Stomach smooth muscle (tissue), 2 donors: ENCODE measurements around the gene PARVB.
"Not testable (repeated sequence)": the region's sequence is repeated elsewhere in the genome, so short reads cannot be mapped to it uniquely, and the experiment has no call there.

Source experiments
- H3K27ac ChIP-seq: one replicate; pipeline ENCODE4 v1.7.0; 2013; ENCODE audit warnings: mild to moderate bottlenecking, low read length, inconsistent platforms
- H3K27me3 ChIP-seq, 2 donors: one replicate each; pipeline ENCODE4 v1.7.0; 2013; ENCODE audit warnings: low read length in 2 of 2; ENCODE audit not compliant: insufficient read depth in 2 of 2, control insufficient read depth in 1 of 2
- H3K36me3 ChIP-seq, 2 donors: one replicate each; pipeline ENCODE4 v1.7.0; 2013; ENCODE audit warnings: low read length in 2 of 2; ENCODE audit not compliant: control insufficient read depth in 2 of 2, insufficient read depth in 2 of 2
- H3K4me1 ChIP-seq: one replicate; pipeline ENCODE4 v1.7.0; 2013; ENCODE audit warnings: low read length; ENCODE audit not compliant: control insufficient read depth, insufficient read depth
- H3K4me3 ChIP-seq, 2 donors: one replicate each; pipeline ENCODE4 v1.7.0; 2013; ENCODE audit warnings: low read length in 2 of 2
- H3K9ac ChIP-seq, 2 donors: one replicate each; pipeline ENCODE4 v1.7.0; 2013; ENCODE audit warnings: low read length in 2 of 2, mild to moderate bottlenecking in 1 of 2
- H3K9me3 ChIP-seq, 2 donors: one replicate each; pipeline ENCODE4 v1.7.0; 2013; ENCODE audit warnings: low read length in 2 of 2; ENCODE audit not compliant: control insufficient read depth in 2 of 2
- donor health status: healthy.
- donor health status: Pancreatic carcinoma.

PARVB gene

DNA sequence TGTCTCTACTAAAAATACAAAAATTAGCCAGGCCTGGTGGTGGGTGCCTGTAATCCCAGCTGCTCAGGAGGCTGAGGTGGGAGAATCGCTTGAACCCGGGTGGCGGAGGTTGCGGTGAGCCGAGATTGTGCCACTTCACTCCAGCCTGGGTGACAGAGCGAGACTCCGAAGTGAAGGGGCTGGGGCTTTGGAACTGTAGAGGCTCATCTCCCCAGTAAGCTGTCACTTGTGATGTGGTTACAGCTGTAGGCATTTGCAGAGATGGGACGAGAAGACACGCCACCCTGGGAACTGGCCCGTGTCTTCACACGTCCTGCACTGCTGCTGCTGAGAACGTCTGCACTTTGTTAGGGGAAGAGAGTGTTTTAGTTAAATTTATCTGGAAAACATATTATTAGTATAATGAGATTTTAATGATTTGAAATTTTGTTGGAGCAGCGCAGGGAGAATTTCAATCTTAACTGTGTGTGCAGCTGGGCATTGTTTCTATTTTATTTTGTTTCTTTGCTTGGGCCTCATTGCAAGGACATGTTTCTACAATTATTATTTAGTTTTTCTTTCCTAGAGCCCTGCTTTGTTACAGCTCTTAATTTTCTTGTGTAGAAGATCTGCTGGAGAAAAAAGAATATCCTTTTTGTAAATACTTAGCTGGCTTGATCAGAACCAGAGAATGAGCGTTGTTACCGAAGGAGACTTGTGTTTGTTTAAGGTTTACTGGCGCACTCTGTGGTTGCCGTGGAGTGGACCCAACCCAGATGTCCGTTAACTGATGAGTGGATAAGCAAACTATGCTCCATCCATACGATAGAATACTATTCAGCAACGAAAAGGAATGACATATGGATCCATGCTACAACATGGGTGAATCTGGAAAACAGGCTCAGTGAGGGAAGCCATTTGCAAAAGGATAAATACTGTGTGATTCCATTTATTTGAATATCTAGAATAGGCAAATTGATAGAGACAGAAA, 18.4 kb downstream of the PARVB start:
- H3K9ac ChIP-seq = no peak overlapping the region
- H3K4me1 ChIP-seq = peaks cover 13% of the 10 kb centered on the region
- H3K4me3 ChIP-seq = no peak overlapping the region
- no peaks in the 10 kb centered on the region for H3K9me3 ChIP-seq
- H3K27me3 ChIP-seq = no peaks in the 10 kb centered on the region
- H3K27ac ChIP-seq = no peak overlapping the region
- no peaks in the 10 kb centered on the region for H3K36me3 ChIP-seq

DNA sequence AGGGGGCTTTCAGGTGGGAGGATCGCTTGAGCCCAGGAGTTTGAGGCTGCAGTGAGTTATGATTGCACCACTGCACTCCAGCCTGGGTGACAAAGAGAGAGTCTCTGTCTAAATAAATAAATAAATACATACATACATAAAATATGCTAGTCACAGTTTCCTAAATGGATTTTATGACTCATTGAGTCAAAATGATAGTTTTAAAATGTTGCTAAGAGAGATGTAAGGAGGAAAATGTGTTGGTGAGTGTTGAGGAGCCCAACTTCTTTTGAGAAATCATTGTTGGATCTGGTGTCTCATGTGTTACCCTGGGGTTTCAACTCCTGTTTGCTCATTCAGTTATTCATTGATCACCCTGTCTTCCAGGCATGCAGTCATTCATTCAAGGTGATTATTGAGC, 21.0 kb downstream of the PARVB start:
- H3K9me3 ChIP-seq = no peaks in the 10 kb centered on the region
- no peak overlapping the region for H3K4me3 ChIP-seq
- peaks cover 5% of the 10 kb centered on the region for H3K4me1 ChIP-seq
- no peaks in the 10 kb centered on the region for H3K36me3 ChIP-seq
- H3K27ac ChIP-seq = no peak overlapping the region
- H3K9ac ChIP-seq = no peak overlapping the region
- H3K27me3 ChIP-seq = no peaks in the 10 kb centered on the region

- Histone ChIP-seq H3K4me3 (no peak overlapping the region), H3K9me3 (no peaks in the 10 kb centered on the region), H3K27me3 (no peaks in the 10 kb centered on the region), H3K27ac (no peak overlapping the region), H3K36me3 (no peaks in the 10 kb centered on the region), H3K9ac (no peak overlapping the region), H3K4me1 (peaks cover 5% of the 10 kb centered on the region)
Observed at GRCh38 chr22:44046485-44047141, 22.5 kb downstream of the PARVB start.

DNA sequence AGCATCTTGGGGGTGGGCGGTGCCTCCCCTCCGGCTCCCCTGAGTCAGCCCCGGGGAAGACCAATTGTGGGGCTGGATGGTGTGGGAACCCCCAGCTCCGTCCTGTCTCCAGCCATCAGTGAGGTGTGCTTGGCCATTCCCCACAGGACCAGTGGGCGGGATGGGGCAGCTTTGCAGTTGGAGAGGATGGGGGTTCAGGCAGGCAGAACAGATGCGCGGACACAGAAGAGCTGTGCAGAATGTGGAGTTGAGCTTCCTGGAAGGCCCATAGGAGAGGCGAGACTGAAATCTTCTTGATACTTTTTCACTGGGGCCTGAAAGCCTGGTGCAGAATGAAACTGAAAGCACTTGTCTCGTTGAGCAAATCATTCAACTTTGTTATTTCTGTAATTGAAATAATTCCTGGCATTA, 23.8 kb downstream of the PARVB start:
- H3K4me3 ChIP-seq = no peak overlapping the region
- H3K4me1 ChIP-seq = no peaks in the 10 kb centered on the region
- no peak overlapping the region for H3K27ac ChIP-seq
- H3K9me3 ChIP-seq = no peaks in the 10 kb centered on the region
- H3K9ac ChIP-seq = no peak overlapping the region
- no peaks in the 10 kb centered on the region for H3K36me3 ChIP-seq
- H3K27me3 ChIP-seq = no peaks in the 10 kb centered on the region

- no peak overlapping the region for H3K9ac ChIP-seq
- H3K27ac ChIP-seq = no peak overlapping the region
Observed at GRCh38 chr22:44049486-44050231, 25.6 kb downstream of the PARVB start.

DNA sequence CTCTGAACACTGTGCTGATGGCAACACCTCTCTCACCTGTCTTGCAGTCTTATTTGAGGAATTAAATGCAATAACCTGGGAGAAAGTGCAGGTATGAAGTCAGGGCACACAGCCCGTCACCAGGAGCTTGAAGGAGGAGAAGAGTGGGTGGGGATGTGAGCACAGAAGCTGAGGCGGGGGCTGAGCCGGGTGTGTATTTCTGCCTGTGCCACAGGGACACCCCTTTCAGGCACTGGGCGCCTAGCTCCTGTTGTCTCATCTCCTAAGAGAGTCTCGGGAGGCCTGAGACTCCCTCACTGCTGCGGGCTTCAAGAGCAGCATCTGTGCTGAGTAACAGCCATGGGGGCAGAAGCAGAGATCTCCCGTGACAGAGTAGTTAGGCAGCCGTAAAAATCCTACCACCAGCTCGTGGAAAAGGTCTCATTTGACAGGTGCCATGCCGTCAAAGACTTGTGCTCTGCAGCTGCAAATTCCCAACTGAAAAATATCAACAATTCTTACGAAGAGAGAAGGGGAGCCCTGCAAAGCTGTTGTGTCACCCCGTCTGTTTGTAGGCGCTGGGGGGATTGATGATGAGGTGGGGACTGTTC, 26.8 kb downstream of the PARVB start:
- no peaks in the 10 kb centered on the region for H3K36me3 ChIP-seq
- no peak overlapping the region for H3K27ac ChIP-seq
- no peaks in the 10 kb centered on the region for H3K4me1 ChIP-seq

More at GRCh38 chr22:44049486-44050231, 25.6 kb downstream of the PARVB start:
- H3K4me3 ChIP-seq = no peak overlapping the region
- H3K36me3 ChIP-seq = no peaks in the 10 kb centered on the region
- no peaks in the 10 kb centered on the region for H3K4me1 ChIP-seq
- no peaks in the 10 kb centered on the region for H3K9me3 ChIP-seq
- H3K27me3 ChIP-seq = no peaks in the 10 kb centered on the region

DNA sequence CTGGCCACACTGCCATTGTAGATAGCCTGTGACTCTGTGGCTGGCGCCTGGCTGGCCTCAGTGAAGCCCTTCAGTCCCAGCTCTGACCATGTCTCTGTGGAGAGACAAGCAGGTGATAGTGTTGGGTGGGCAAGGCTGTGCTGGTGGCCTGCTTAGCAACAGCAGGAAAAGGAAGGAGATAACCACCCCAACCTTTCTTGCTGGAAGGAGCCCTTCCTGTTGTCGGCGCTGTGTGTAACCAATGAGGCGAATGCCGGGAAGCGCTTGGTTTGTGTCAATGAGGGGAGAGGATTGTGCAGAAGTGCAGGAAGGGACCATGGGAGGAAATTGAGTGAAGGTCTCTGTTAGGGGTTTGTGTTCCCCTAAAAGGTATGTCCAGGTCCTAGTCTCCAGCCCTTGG, 27.3 kb downstream of the PARVB start:
- H3K4me1 ChIP-seq = no peaks in the 10 kb centered on the region
- no peak overlapping the region for H3K9ac ChIP-seq
- H3K9me3 ChIP-seq = no peaks in the 10 kb centered on the region
- H3K36me3 ChIP-seq = no peaks in the 10 kb centered on the region
- no peak overlapping the region for H3K4me3 ChIP-seq
- no peaks in the 10 kb centered on the region for H3K27me3 ChIP-seq
- H3K27ac ChIP-seq = no peak overlapping the region

More for the DNA sequence above, 26.8 kb downstream of the PARVB start:
- Histone ChIP-seq H3K4me3 (no peak overlapping the region), H3K27me3 (no peaks in the 10 kb centered on the region), H3K9me3 (no peaks in the 10 kb centered on the region), H3K9ac (no peak overlapping the region)

DNA sequence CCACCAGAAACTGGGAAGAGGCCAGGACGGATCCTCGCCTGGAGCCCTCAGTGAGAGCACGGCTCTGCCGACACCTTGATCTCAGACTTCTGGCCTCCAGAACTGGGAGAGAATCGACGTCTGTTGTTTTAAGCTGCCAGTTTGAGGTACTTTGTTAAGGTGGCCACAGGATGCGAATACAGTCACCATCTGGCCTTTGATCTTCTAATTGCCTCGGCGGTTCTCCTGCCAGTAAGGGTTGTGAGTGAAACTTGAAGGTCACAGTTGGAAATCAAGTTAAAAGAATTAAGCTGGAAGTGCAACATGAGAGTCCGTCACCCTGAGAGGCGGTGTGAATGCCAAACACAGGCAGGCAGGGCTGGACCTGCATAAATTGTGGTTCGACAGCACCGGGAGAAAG, 27.9 kb downstream of the PARVB start:
- Histone ChIP-seq H3K9ac (no peak overlapping the region), H3K4me3 (no peak overlapping the region), H3K36me3 (no peaks in the 10 kb centered on the region), H3K27ac (no peak overlapping the region), H3K9me3 (no peaks in the 10 kb centered on the region), H3K4me1 (no peaks in the 10 kb centered on the region), H3K27me3 (no peaks in the 10 kb centered on the region)

- Histone ChIP-seq H3K4me1 (peaks cover 18% of the 10 kb centered on the region), H3K4me3 (no peak overlapping the region), H3K9me3 (peaks cover 0 to 4% of the 10 kb centered on the region in 2 donors), H3K9ac (no peak overlapping the region), H3K36me3 (no peaks in the 10 kb centered on the region), H3K27ac (no peak overlapping the region), H3K27me3 (no peaks in the 10 kb centered on the region)
Observed at GRCh38 chr22:44055805-44056204, 31.7 kb downstream of the PARVB start.

DNA sequence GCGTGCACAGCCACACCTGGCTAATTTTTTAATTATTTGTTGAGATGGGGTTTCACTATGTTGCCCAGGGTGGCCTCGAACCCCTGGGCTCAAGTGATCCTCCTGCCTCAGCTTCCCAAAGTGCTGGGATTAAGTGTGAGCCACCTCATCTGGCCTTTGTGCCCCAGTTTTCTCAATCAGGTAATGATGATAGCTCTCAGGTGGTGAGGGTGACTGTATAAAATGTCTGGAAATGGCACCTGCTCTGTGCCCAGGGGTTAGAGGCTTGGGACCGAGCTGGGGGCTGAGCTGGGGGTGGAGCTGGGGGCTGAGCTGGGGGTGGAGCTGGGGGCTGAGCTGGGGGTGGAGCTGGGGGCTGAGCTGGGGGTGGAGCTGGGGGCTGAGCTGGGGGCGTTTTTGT, 32.5 kb downstream of the PARVB start:
- not testable (repeated sequence) for H3K36me3 ChIP-seq, H3K27ac ChIP-seq, H3K9me3 ChIP-seq, H3K27me3 ChIP-seq, H3K9ac ChIP-seq, H3K4me3 ChIP-seq
- peaks cover 18% of the 10 kb centered on the region for H3K4me1 ChIP-seq
